Measurements from ENCODE around the gene ERC1.

Gene ERC1

GRCh38 chr12:1147821-1148220 lies 156.8 kb downstream of the ERC1 start:
- no peak overlapping the region for H3K4me3 ChIP-seq
- DNase-seq (ENCODE audit: low read depth, low spot score), result no peak
- TF ChIP-seq POLR2AphosphoS5 (IDR thresholded peaks at IDR 0.05; ENCODE audit: borderline replicate concordance, low read depth, low read length), result no peak
- TF ChIP-seq FOXP2 (optimal IDR thresholded peaks at IDR 0.05; ENCODE audit: control extremely low read depth, extremely low read length, insufficient read depth), result no peak
- no peak for TF ChIP-seq EZH2 (IDR thresholded peaks at IDR 0.05)

GRCh38 chr12:1157046-1157445 lies 166.0 kb downstream of the ERC1 start:
- Histone ChIP-seq H3K9me3 (ENCODE audit: low read depth, low read length) (no peaks in the 10 kb centered on the region), H3K9ac (ENCODE audit: insufficient read length) (no peak overlapping the region), H3K27ac (no peak overlapping the region), H3K4me3 (no peak overlapping the region), H3K36me3 (ENCODE audit: insufficient read depth, low read length) (no peaks in the 10 kb centered on the region)
- TF ChIP-seq POLR2AphosphoS5 (IDR thresholded peaks at IDR 0.05; ENCODE audit: borderline replicate concordance, low read depth, low read length) (no peak), FOXP2 (optimal IDR thresholded peaks at IDR 0.05; ENCODE audit: control extremely low read depth, extremely low read length, insufficient read depth) (no peak), EZH2 (IDR thresholded peaks at IDR 0.05) (no peak)
- DNase-seq (ENCODE audit: low read depth, low spot score), result no peak

More at GRCh38 chr12:1147821-1148220, 156.8 kb downstream of the ERC1 start:
- H3K27ac ChIP-seq, result no peak overlapping the region
- H3K36me3 ChIP-seq (ENCODE audit: insufficient read depth, low read length), result no peaks in the 10 kb centered on the region
- no peaks in the 10 kb centered on the region for H3K9me3 ChIP-seq (ENCODE audit: low read depth, low read length)
- no peak overlapping the region for H3K9ac ChIP-seq (ENCODE audit: insufficient read length)

- Histone ChIP-seq H3K9me3 (ENCODE audit: low read depth, low read length) (no peaks in the 10 kb centered on the region), H3K4me3 (no peak overlapping the region), H3K9ac (ENCODE audit: insufficient read length) (no peak overlapping the region), H3K27ac (no peak overlapping the region), H3K36me3 (ENCODE audit: insufficient read depth, low read length) (no peaks in the 10 kb centered on the region)
- DNase-seq (ENCODE audit: low read depth, low spot score), result no peak
- TF ChIP-seq POLR2AphosphoS5 (IDR thresholded peaks at IDR 0.05; ENCODE audit: borderline replicate concordance, low read depth, low read length) (no peak), EZH2 (IDR thresholded peaks at IDR 0.05) (no peak), FOXP2 (optimal IDR thresholded peaks at IDR 0.05; ENCODE audit: control extremely low read depth, extremely low read length, insufficient read depth) (no peak)
These were observed 170.2 kb downstream of the ERC1 start for GRCh38 chr12:1161197-1161596.

- DNase-seq (ENCODE audit: low read depth, low spot score), result no peak
- no peak overlapping the region for H3K4me3 ChIP-seq
- TF ChIP-seq POLR2AphosphoS5 (IDR thresholded peaks at IDR 0.05; ENCODE audit: borderline replicate concordance, low read depth, low read length) (no peak), EZH2 (IDR thresholded peaks at IDR 0.05) (no peak), FOXP2 (optimal IDR thresholded peaks at IDR 0.05; ENCODE audit: control extremely low read depth, extremely low read length, insufficient read depth) (no peak)
These were observed 171.2 kb downstream of the ERC1 start for GRCh38 chr12:1162081-1162760.

GRCh38 chr12:1167784-1168183 lies 176.8 kb downstream of the ERC1 start:
- no peak for DNase-seq (ENCODE audit: low read depth, low spot score)
- Histone ChIP-seq H3K9me3 (ENCODE audit: low read depth, low read length) (no peaks in the 10 kb centered on the region), H3K36me3 (ENCODE audit: insufficient read depth, low read length) (no peaks in the 10 kb centered on the region), H3K27ac (no peak overlapping the region), H3K9ac (ENCODE audit: insufficient read length) (no peak overlapping the region), H3K4me3 (no peak overlapping the region)
- no peak for TF ChIP-seq FOXP2 (optimal IDR thresholded peaks at IDR 0.05; ENCODE audit: control extremely low read depth, extremely low read length, insufficient read depth)
- no peak for TF ChIP-seq EZH2 (IDR thresholded peaks at IDR 0.05)
- TF ChIP-seq POLR2AphosphoS5 (IDR thresholded peaks at IDR 0.05; ENCODE audit: borderline replicate concordance, low read depth, low read length), result no peak

More at GRCh38 chr12:1162081-1162760, 171.2 kb downstream of the ERC1 start:
- H3K9ac ChIP-seq (ENCODE audit: insufficient read length), result no peak overlapping the region
- no peak overlapping the region for H3K27ac ChIP-seq
- no peaks in the 10 kb centered on the region for H3K36me3 ChIP-seq (ENCODE audit: insufficient read depth, low read length)
- no peaks in the 10 kb centered on the region for H3K9me3 ChIP-seq (ENCODE audit: low read depth, low read length)

GRCh38 chr12:1170411-1170810 lies 179.4 kb downstream of the ERC1 start:
- H3K4me3 ChIP-seq, result no peak overlapping the region
- no peak for DNase-seq (ENCODE audit: low read depth, low spot score)
- H3K9ac ChIP-seq (ENCODE audit: insufficient read length), result no peak overlapping the region
- H3K27ac ChIP-seq, result no peak overlapping the region
- no peak for TF ChIP-seq EZH2 (IDR thresholded peaks at IDR 0.05)
- TF ChIP-seq FOXP2 (optimal IDR thresholded peaks at IDR 0.05; ENCODE audit: control extremely low read depth, extremely low read length, insufficient read depth), result no peak
- no peak for TF ChIP-seq POLR2AphosphoS5 (IDR thresholded peaks at IDR 0.05; ENCODE audit: borderline replicate concordance, low read depth, low read length)
- H3K36me3 ChIP-seq (ENCODE audit: insufficient read depth, low read length), result no peaks in the 10 kb centered on the region
- H3K9me3 ChIP-seq (ENCODE audit: low read depth, low read length), result no peaks in the 10 kb centered on the region

- H3K4me3 ChIP-seq, result no peak overlapping the region
- H3K9me3 ChIP-seq (ENCODE audit: low read depth, low read length), result no peaks in the 10 kb centered on the region
- no peak for DNase-seq (ENCODE audit: low read depth, low spot score)
- H3K27ac ChIP-seq, result peak overlapping the region; percentile 12; the same call in 1 of the 2 replicates
- TF ChIP-seq EZH2 (IDR thresholded peaks at IDR 0.05), result no peak
- no peak for TF ChIP-seq FOXP2 (optimal IDR thresholded peaks at IDR 0.05; ENCODE audit: control extremely low read depth, extremely low read length, insufficient read depth)
- no peaks in the 10 kb centered on the region for H3K36me3 ChIP-seq (ENCODE audit: insufficient read depth, low read length)
- no peak overlapping the region for H3K9ac ChIP-seq (ENCODE audit: insufficient read length)
These were observed 180.8 kb downstream of the ERC1 start for GRCh38 chr12:1171657-1172408.

- Histone ChIP-seq H3K27ac (no peak overlapping the region), H3K36me3 (ENCODE audit: insufficient read depth, low read length) (no peaks in the 10 kb centered on the region), H3K9me3 (ENCODE audit: low read depth, low read length) (no peaks in the 10 kb centered on the region), H3K4me3 (no peak overlapping the region), H3K9ac (ENCODE audit: insufficient read length) (no peak overlapping the region)
- TF ChIP-seq FOXP2 (optimal IDR thresholded peaks at IDR 0.05; ENCODE audit: control extremely low read depth, extremely low read length, insufficient read depth), result no peak
- no peak for TF ChIP-seq EZH2 (IDR thresholded peaks at IDR 0.05)
- no peak for TF ChIP-seq POLR2AphosphoS5 (IDR thresholded peaks at IDR 0.05; ENCODE audit: borderline replicate concordance, low read depth, low read length)
- no peak for DNase-seq (ENCODE audit: low read depth, low spot score)
These were observed 183.0 kb downstream of the ERC1 start for GRCh38 chr12:1173781-1174617.
